ENCODE results near the gene TP53TG5.

DNA sequence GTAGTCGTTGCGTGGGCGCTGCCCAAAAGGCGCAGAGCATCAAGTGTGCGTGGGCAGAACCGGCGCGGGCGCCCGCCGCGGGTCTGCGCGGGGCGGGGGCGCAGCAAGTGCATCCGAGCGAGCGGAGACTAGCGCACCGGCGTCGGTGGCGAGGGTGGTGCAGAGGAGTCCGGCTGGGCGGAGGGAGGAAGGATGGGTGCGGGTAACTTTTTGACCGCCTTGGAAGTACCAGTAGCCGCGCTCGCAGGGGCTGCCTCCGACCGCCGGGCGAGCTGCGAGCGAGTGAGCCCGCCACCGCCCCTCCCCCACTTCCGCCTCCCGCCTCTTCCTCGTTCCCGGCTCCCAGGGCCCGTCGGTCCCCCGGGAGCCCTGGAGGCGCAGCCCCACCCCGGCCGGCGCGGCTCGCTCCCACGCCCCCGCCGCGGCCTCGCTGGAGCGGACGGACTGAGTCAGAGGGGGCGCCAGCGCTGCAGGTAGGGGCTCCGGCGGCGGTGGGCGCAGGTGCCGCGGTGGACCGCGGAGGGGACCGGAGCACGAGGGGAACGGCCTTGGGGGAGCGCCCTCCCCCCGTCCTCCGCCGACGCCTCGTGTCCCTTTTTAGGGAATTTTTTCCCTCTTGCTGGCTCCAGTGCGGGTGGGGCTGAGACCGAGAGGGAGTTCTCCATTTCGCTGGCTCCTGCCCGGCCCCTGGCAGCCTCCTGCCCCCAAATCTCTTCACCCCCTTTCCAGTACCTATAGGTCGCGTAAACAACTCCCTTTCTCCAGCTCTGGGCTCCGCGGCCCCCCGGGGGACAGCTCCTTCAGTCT, 28.3 kb upstream of the TP53TG5 start:
- TF ChIP-seq, protein P1, sequence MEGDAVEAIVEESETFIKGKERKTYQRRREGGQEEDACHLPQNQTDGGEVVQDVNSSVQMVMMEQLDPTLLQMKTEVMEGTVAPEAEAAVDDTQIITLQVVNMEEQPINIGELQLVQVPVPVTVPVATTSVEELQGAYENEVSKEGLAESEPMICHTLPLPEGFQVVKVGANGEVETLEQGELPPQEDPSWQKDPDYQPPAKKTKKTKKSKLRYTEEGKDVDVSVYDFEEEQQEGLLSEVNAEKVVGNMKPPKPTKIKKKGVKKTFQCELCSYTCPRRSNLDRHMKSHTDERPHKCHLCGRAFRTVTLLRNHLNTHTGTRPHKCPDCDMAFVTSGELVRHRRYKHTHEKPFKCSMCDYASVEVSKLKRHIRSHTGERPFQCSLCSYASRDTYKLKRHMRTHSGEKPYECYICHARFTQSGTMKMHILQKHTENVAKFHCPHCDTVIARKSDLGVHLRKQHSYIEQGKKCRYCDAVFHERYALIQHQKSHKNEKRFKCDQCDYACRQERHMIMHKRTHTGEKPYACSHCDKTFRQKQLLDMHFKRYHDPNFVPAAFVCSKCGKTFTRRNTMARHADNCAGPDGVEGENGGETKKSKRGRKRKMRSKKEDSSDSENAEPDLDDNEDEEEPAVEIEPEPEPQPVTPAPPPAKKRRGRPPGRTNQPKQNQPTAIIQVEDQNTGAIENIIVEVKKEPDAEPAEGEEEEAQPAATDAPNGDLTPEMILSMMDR (IDR thresholded peaks at IDR 0.05; ENCODE audit: insufficient read depth, low read depth, low read length): no peak
- peak; percentile 37 for TF ChIP-seq EZH2 (IDR thresholded peaks at IDR 0.05; ENCODE audit: insufficient read depth, low read length)
